DND-41 (cell line): ENCODE results near the gene HDLBP.
"Not testable (repeated sequence)": the region's sequence is repeated elsewhere in the genome, so short reads cannot be mapped to it uniquely, and the experiment has no call there.

Experiments
- ATAC-seq: fragments of 200-7000 bp; cut with Tn5 transposase; 3 replicates; pipeline ENCODE4 v1.9.1; 2021; ENCODE audit warnings: low read depth; ENCODE audit not compliant: insufficient read depth
- DNase-seq: peaks from one replicate; pipeline ENCODE4 v3.0.0-alpha.2; 2020
- H2AFZ ChIP-seq: 2 replicates; pipeline ENCODE4 v1.6.0; 2012; ENCODE audit warnings: low read depth, low read length
- H3K27ac ChIP-seq: 2 replicates; pipeline ENCODE4 v1.5.1; 2012; ENCODE audit warnings: low read length, inconsistent platforms
- H3K27me3 ChIP-seq: fragments of 200-600 bp; sonication (generic); 2 replicates; pipeline ENCODE4 v1.6.0; 2012; ENCODE audit warnings: low read length, mild to moderate bottlenecking, inconsistent platforms; ENCODE audit not compliant: insufficient read depth, poor library complexity
- H3K36me3 ChIP-seq: 2 replicates; pipeline ENCODE4 v1.5.1; 2012; ENCODE audit warnings: low read length, inconsistent platforms; ENCODE audit not compliant: insufficient read depth
- H3K4me1 ChIP-seq: 2 replicates; pipeline ENCODE4 v1.5.1; 2012; ENCODE audit warnings: mild to moderate bottlenecking, low read length; ENCODE audit not compliant: insufficient read depth
- H3K4me2 ChIP-seq: 2 replicates; pipeline ENCODE4 v1.6.0; 2012; ENCODE audit warnings: mild to moderate bottlenecking, moderate library complexity, low read length, inconsistent platforms; ENCODE audit not compliant: insufficient read depth
- H3K4me3 ChIP-seq, 2 experiments: fragments of 200-600 bp in 1 of 2; shearing (Covaris generic) in 1 of 2; 2 replicates each; pipeline ENCODE4 v1.5.1; 2012 to 2016; ENCODE audit warnings: inconsistent platforms in 2 of 2, low read length in 2 of 2, mild to moderate bottlenecking in 2 of 2, low read depth in 1 of 2, moderate library complexity in 1 of 2
- H3K79me2 ChIP-seq: 2 replicates; pipeline ENCODE4 v1.6.0; 2012; ENCODE audit warnings: low read length, inconsistent platforms; ENCODE audit not compliant: insufficient read depth
- H3K9ac ChIP-seq: 2 replicates; pipeline ENCODE4 v1.6.0; 2012; ENCODE audit warnings: low read depth, mild to moderate bottlenecking, inconsistent platforms, low read length, moderate library complexity
- H3K9me3 ChIP-seq: 2 replicates; pipeline ENCODE4 v1.5.1; 2012; ENCODE audit warnings: low read length, moderate library complexity, mild to moderate bottlenecking, inconsistent platforms; ENCODE audit not compliant: insufficient read depth, severe bottlenecking
- H4K20me1 ChIP-seq: 2 replicates; pipeline ENCODE4 v1.6.0; 2012; ENCODE audit warnings: low read length; ENCODE audit not compliant: insufficient read depth
- EZH2 ChIP-seq: IDR thresholded peaks from 3 replicates; pipeline ENCODE4 v1.6.1; 2012; ENCODE audit warnings: borderline replicate concordance, low read depth, mild to moderate bottlenecking, moderate library complexity, low read length, inconsistent platforms; ENCODE audit not compliant: severe bottlenecking
- TF ChIP-seq, protein P1 (sequence below): IDR thresholded peaks from 2 replicates; pipeline ENCODE4 v1.5.1; 2012; ENCODE audit warnings: borderline replicate concordance, low read length, moderate library complexity, mild to moderate bottlenecking; ENCODE audit not compliant: poor library complexity, severe bottlenecking; ENCODE audit errors: extremely low read depth

HDLBP gene

DNA sequence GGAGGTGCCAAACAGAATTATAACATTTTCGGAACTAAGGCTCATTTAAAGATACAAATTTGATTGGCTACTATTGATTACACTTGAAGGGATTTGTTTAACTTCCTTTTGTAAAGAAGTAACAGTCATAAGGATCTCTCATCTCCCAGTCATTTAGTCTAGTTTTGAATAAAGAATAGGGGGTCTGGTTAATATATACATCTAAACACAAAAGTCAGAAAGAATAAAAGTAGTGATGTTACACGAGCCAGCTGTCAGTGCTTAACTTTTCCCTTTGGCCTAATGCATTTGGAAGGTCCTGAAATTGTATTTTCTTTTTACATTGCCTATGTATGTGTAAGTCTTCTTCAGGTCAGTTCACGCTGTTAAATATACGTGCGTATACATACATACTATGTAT, 8.3 kb upstream of the HDLBP start:
- Histone ChIP-seq H3K36me3 (peaks cover 74% of the 10 kb centered on the region), H3K4me2 (no peak overlapping the region), H3K4me3 (no peak overlapping the region), H4K20me1 (peaks cover 68% of the 10 kb centered on the region), H3K9me3 (no peaks in the 10 kb centered on the region), H3K4me1 (peaks cover 33% of the 10 kb centered on the region), H3K79me2 (peaks cover 95% of the 10 kb centered on the region), H3K9ac (no peak overlapping the region), H3K27ac (no peak overlapping the region), H3K27me3 (no peaks in the 10 kb centered on the region), H2AFZ (no peak overlapping the region)
- DNase-seq (no peak), ATAC-seq (no peak)
- TF ChIP-seq EZH2, result no peak
- TF ChIP-seq, protein P1, sequence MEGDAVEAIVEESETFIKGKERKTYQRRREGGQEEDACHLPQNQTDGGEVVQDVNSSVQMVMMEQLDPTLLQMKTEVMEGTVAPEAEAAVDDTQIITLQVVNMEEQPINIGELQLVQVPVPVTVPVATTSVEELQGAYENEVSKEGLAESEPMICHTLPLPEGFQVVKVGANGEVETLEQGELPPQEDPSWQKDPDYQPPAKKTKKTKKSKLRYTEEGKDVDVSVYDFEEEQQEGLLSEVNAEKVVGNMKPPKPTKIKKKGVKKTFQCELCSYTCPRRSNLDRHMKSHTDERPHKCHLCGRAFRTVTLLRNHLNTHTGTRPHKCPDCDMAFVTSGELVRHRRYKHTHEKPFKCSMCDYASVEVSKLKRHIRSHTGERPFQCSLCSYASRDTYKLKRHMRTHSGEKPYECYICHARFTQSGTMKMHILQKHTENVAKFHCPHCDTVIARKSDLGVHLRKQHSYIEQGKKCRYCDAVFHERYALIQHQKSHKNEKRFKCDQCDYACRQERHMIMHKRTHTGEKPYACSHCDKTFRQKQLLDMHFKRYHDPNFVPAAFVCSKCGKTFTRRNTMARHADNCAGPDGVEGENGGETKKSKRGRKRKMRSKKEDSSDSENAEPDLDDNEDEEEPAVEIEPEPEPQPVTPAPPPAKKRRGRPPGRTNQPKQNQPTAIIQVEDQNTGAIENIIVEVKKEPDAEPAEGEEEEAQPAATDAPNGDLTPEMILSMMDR, result no peak

DNA sequence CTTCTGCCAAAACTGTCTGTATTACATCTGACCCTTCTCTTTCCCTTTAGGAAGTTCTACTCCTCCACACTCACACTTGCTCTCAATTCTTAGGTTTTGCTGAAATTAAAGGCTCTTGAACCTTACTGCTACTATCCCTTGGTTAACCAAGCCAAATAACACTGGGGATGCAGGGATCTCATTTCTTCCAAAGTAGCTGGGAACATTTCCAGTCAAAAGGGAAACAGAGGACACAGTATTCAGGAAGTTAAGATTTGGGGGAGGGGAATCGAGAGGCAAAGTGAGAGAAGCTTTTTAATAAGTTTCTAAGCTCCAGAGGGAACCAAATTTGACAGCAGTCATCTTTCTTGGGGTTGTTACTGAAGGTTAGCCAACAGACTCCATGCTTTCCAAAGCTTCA, 6.4 kb upstream of the HDLBP start:
- Histone ChIP-seq H3K4me1 (peaks cover 51% of the 10 kb centered on the region), H3K9me3 (no peaks in the 10 kb centered on the region), H3K79me2 (peaks cover 99% of the 10 kb centered on the region), H3K27ac (no peak overlapping the region), H2AFZ (no peak overlapping the region), H4K20me1 (peaks cover 68% of the 10 kb centered on the region), H3K9ac (no peak overlapping the region), H3K36me3 (peaks cover 67% of the 10 kb centered on the region), H3K27me3 (no peaks in the 10 kb centered on the region), H3K4me3 (no peak overlapping the region), H3K4me2 (no peak overlapping the region)
- no peak for TF ChIP-seq EZH2
- TF ChIP-seq, protein P1, result no peak
- DNase-seq (no peak), ATAC-seq (no peak)

GRCh38 chr2:241321033-241321432, 5.6 kb upstream of the HDLBP start:
- Histone ChIP-seq H3K27me3 (no peaks in the 10 kb centered on the region), H3K9ac (no peak overlapping the region), H3K9me3 (no peaks in the 10 kb centered on the region), H3K4me1 (peaks cover 54% of the 10 kb centered on the region), H4K20me1 (peaks cover 70% of the 10 kb centered on the region), H3K4me2 (peak overlapping the region; percentile 32; the same call in 1 of the 2 replicates), H3K4me3 (no peak overlapping the region), H3K79me2 (peaks cover 100% of the 10 kb centered on the region), H2AFZ (no peak overlapping the region), H3K27ac (no peak overlapping the region), H3K36me3 (peaks cover 59% of the 10 kb centered on the region)
- TF ChIP-seq, protein P1, result no peak
- TF ChIP-seq EZH2, result no peak
- DNase-seq (no peak), ATAC-seq (no peak)

DNA sequence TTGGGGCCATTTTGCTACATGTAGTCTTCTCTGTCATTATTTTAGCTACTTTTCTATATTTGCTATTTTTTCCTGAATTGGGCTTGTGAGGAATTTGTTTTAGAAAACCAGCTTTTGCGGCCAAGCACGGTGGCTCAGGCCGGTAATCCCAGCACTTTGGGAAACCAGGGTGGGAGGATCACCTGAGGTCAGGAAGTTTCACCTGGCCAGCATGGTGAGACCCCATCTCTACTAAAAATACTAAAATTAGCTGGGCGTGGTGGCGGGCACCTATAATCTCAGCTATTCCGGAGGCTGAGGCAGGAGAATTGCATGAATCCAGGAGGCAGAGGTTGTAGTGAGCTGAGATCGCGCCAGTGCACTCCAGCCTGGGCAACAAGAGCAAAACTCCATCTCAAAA, 4.9 kb upstream of the HDLBP start:
- H3K9ac ChIP-seq, result 0 out of 2 replicates have a peak overlapping the region, but pooled peaks have one; percentile 12
- H3K27ac ChIP-seq, result no peak overlapping the region
- peaks cover 52% of the 10 kb centered on the region for H3K36me3 ChIP-seq
- no peaks in the 10 kb centered on the region for H3K27me3 ChIP-seq
- no peaks in the 10 kb centered on the region for H3K9me3 ChIP-seq
- H3K4me3 ChIP-seq, result no peak overlapping the region; a peak in 1 of 4 replicates
- no peak for DNase-seq
- TF ChIP-seq EZH2, result no peak
- TF ChIP-seq, protein P1, result no peak
- peaks cover 69% of the 10 kb centered on the region for H4K20me1 ChIP-seq
- peaks cover 97% of the 10 kb centered on the region for H3K79me2 ChIP-seq
- peaks cover 54% of the 10 kb centered on the region for H3K4me1 ChIP-seq
- peak overlapping the region; percentile 72; the same call in 1 of the 2 replicates for H3K4me2 ChIP-seq
- H2AFZ ChIP-seq, result no peak overlapping the region
- ATAC-seq, result no peak

DNA sequence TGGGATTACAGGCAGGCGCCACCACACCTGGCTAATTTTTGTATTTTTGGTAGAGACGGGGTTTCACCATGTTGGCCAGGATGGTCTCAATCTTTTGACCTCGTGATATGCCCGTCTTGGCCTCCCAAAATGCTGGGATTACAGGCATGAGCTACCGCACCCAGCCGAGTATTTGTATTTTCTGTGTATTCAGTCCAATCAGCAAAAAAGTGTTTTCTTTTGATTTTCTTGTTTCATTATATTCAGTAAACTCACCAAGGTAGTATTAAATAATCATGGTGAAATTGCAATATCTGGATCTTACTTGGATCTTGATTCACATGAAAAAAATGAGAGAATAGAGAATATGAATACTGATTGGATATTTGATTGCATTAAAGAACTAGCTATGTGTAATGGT, 3.4 kb upstream of the HDLBP start:
- H3K27me3 ChIP-seq, H3K4me3 ChIP-seq, DNase-seq, ATAC-seq, H3K9me3 ChIP-seq, H3K27ac ChIP-seq, H2AFZ ChIP-seq: not testable (repeated sequence)
- H3K4me1 ChIP-seq, result peaks cover 63% of the 10 kb centered on the region
- peak overlapping the region; percentile 72; the same call in 1 of the 2 replicates for H3K4me2 ChIP-seq
- H3K36me3 ChIP-seq, result peaks cover 41% of the 10 kb centered on the region
- peak overlapping the region; percentile 27; the same call in 1 of the 2 replicates for H3K9ac ChIP-seq
- H4K20me1 ChIP-seq, result peaks cover 58% of the 10 kb centered on the region
- peaks cover 96% of the 10 kb centered on the region for H3K79me2 ChIP-seq
